ENCODE measurements around the gene ALKBH7.

The ALKBH7 gene

GRCh38 chr19:6402058-6402457, 29.5 kb downstream of the ALKBH7 start:
- DNase-seq: no peak

DNA sequence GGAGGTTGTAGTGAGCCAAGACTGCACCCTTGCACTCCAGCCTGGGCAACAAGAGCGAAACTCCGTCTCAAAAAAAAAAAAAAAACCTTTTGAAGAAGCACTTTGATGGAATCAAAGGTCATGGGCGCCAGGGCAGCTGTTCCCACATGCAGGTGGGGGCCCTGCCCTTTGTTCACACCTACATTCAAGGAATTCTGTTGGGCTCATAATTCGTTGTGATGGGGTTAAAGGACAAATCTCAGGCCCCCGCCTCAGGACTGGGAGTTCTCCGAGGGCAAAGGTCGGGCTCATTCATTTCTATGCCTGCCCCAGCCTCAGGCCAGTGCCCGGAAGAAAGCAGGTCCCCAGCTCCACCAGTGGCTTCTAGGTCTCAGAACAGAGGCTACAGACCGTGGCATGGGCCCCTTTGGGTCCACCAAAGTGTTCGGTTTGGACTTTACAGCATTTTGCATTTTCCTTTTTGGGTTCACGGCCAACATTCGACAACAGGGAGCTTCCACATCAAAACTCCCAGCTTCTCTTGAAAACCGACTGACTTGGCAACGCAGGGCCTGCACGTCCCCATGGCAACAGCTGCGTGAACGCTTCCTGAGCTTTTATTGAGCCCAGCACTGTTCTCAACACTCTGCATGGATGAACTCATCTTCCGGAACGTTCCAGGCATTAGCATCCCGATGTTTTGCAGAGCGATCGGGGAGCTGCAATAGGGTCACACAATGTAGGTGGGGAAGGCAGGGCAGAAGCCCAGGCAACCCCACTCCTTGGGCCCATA, 30.4 kb downstream of the ALKBH7 start:
- DNase-seq: no peak

DNA sequence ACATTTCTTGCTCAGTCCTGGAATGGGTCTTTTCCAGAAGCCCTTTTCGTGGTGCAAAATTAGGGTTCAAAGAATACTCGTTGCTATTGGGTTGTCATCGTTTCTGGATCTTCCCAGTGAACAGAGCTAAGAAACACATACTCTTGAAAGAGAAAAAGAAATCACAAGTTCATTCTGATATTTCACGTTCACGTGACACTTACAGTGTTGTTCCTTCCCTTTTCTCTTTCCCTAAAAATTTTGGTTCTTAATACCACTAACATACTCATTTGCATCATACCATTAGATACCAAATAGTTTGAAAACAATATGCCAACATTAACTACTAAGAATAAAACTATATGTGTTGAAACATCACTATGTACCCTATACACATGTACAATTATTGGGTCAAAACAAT, 33.8 kb downstream of the ALKBH7 start:
- DNase-seq: no peak

- no peak for DNase-seq
These were observed 36.8 kb downstream of the ALKBH7 start for GRCh38 chr19:6409346-6409745.

GRCh38 chr19:6412061-6412446, 39.5 kb downstream of the ALKBH7 start:
- DNase-seq: no peak

DNA sequence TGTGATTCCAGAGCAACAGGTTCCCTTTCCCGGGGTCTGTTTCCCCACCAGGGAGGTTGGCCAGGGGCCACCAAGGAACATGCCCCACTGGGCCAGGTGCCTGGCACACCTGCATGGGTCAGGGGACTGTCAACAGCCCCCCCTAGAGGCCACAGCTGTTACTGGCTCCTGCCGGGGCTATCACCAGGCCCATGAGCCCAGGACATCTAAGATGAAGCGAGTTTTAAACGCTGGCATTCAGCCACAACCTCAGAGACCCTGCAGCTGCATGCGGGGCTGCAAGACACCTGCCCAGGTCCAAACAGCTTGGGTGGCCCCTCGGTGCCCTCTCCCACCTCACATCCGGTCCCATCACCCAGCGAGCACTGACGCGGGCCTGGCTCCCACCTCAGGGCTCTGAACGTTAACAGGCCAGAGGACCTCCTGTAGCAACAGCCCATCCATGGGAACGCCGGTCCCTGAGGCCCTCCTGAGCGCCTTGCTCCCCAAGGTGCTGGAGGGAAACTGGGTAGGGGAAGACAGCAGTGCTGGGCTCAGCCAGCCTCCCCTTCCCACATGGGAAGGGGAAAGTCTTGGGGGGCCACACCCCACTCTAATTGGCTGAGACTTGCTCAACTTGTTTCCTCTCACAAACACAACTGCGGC, 40.0 kb downstream of the ALKBH7 start:
- peak; percentile 52 for DNase-seq

DNA sequence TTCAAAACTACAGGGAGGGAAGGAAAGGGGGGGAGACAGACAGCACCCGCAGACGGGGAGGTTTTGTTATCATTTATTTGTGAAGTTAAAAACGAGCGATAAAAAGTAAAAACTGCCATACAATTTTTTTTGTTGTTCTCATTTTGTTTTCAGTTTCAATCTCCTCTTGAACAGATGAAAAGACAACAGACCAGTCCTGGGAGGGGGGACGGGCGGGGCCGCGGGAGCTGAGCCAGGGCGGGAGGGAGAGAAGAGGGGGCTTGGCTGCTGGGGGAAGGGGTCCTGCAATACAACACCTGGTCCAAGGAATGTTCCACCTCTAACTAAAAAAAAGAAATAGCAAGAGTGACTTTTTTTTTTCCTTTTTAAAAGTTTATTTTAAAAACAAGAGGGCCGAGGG, 40.7 kb downstream of the ALKBH7 start:
- DNase-seq: no peak

GRCh38 chr19:6413721-6414643, 41.4 kb downstream of the ALKBH7 start:
- no peak for DNase-seq

GRCh38 chr19:6414793-6415590, 42.4 kb downstream of the ALKBH7 start:
- DNase-seq: no peak

GRCh38 chr19:6415591-6416190, 43.1 kb downstream of the ALKBH7 start:
- no peak for DNase-seq

DNA sequence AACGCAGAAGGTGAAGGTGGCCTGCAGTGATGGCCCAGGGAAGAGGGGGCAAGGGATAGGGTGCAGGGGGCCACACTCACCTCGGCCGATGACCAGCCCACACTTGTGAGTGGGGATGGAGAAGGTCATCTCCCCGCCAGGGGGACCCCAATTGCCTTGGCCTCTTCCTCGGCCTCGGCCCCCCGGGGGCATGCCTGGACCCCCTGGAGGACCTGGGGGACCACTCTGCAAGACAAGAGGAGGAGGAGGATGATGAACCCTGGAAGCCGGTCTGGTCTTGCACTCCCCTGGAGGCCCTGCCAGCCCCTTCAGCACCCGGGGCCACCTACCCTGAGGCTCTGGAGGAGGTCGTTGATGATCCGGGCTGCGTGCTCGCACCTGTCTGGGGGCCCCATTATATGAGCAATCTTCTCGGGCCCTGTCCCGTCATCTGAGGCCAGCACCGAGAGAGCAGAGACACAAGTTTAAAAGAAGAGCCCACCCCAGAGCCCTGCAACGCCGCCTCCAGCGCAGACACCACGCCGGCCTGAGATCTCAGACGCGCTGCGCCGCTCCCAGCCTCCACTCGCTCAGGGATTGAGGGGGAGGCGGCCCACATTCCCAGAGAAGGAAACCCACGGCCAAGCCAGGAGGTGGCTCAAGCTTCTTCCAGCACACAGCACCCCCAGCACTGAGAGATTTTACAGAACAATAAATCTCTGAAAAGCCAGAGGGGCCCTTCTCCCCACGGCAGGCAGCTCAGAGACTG, 44.2 kb downstream of the ALKBH7 start:
- no peak for DNase-seq

- no peak for DNase-seq
These were observed 45.3 kb downstream of the ALKBH7 start for GRCh38 chr19:6417713-6418561.

DNA sequence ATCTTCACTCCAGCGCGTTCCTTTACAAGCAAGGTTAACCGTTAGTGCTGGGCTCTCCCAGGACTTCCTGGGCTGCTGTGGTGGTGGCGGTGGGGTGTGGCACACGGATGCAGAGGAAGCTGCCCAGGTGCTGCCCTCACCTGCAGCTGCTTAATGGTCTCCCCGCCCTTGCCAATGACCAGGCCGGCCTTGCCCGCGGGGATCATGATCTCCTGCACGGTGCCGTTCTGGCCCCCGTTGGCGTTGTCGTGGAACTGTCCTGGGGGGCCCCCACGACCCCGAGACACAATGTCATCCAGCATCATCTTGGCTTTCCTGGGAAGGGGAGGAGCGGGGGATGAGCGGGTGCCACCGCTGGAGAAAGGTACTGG, 46.0 kb downstream of the ALKBH7 start:
- DNase-seq: no peak

DNA sequence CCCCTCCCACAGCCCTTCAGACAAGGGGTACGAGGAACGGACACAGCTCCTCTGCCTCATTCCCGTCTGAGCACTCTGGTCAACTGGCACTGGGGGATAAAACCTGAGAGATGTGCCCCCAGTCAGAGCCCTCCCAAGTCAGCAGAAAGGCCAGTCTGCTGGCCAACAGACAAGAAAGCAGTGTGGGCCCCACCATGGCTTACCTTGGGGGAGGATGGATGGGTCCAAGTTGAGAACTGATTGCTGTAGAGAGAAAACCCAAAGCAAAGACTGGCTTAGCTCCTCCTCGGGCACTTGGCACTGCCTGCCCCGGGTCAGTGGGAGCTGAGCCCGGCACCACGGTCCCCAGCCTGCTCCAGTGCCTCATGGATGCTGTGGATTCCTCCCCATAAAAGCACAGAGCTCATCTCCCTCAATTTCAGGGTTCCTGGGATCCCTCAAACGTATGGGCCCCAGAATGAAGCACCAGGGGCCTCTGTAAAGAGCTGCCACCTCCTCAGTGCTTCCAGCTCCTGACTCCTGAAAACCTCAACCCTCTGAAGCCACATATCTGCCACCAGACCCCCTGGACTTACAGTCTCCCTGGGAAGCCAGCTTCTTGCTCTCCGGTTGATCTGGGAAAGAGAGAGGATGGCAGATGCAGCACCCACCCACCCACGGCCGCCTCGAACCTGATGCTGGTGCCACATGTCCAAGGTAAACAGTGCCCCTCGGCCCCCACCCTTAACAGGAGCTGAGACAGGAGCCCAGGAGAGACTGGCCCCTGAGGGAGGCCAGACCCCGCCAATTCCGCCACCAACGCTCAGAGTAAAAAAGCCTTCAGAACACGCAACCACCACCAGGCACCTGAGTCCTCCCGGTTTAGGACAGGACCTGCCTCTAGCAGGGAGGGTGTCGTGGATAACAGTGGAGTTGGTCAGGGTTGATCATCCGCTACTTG, 48.8 kb downstream of the ALKBH7 start:
- no peak for DNase-seq

- peak; percentile 83 for DNase-seq
These were observed 51.1 kb downstream of the ALKBH7 start for GRCh38 chr19:6423499-6424194.

DNA sequence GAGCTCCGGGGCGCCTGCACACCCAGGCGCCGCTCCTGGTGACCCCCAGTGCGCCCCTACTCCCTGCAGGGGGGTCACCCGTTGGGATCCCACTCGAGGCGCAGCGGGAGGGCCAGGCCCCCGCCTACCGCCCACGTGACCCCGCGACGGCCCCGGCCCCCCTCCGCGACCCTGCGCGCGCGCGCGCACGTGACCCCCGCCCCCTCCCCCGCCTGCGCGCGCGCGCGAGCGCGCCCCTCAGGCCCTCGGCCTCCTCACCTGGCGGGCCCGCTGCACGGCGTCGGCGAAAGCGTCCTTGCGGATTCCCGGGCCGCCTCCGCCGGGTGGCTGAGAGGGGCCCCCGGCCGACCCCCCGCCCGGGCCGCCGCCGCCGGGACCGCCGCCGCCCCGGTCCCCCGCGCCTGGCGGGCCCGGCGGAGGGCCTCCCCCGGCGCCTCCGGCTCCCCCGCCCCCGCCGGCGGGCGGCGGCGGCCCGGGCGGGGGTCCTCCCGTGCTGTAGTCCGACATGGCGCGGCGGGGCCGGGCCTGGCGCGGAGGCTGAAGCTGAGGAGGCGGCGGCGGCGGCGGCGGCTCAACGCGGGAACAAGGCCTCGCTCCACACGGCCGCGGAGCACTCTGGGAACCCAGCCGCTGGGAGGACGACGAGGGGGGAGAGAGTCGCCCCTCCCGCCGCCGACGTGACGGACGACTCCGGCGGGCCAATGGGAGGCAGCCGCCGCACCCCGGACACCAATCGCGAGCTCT, 51.8 kb downstream of the ALKBH7 start, which contains the start of gene KHSRP:
Gene KHSRP, minus strand, starts transcription at position 617 of the 744 bp plus-strand sequence. Its CDS starts 110 bp downstream, at position 507.
- DNase-seq: peak; percentile 55

Measured in hematopoietic multipotent progenitor cell treated with erythropoietin and hydrocortisone succinate and interleukin-3 and kit ligand, for 4 days (in vitro differentiated cells).